GM21360 (cell line): ENCODE results near the gene PDLIM1.
A peak's percentile ranks its signal among the peaks of the same experiment; 100 is the strongest.

Experiments
- ATAC-seq: cut with Tn5 transposase; IDR thresholded peaks from one replicate; pipeline ENCODE4 v1.9.1; 2021; ENCODE audit warnings: mild to moderate bottlenecking, moderate library complexity; ENCODE audit not compliant: unreplicated experiment

The PDLIM1 gene

GRCh38 chr10:95319239-95319638 lies 28.4 kb upstream of the PDLIM1 start:
- ATAC-seq, result no peak

DNA sequence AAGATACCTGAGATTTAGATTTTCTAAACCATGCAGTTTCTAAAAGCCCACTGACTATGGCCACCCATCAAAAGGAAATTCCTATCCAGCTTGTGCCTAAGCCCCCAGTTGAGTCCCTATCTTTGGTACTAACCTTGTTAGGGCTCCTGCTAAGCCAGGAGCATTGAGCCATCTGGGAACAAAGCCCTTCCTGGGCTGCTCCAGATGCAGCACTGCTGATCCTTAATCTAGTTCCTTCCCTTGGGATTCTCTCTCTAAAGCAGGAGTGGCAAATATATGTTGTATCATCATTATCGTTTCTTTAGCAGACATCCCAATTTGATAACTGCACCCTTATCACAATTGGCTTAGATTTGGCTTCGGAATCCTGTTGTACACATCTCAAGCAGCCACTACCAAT lies 24.7 kb upstream of the PDLIM1 start:
- no peak for ATAC-seq

GRCh38 chr10:95314192-95314918 lies 23.6 kb upstream of the PDLIM1 start:
- no peak for ATAC-seq

DNA sequence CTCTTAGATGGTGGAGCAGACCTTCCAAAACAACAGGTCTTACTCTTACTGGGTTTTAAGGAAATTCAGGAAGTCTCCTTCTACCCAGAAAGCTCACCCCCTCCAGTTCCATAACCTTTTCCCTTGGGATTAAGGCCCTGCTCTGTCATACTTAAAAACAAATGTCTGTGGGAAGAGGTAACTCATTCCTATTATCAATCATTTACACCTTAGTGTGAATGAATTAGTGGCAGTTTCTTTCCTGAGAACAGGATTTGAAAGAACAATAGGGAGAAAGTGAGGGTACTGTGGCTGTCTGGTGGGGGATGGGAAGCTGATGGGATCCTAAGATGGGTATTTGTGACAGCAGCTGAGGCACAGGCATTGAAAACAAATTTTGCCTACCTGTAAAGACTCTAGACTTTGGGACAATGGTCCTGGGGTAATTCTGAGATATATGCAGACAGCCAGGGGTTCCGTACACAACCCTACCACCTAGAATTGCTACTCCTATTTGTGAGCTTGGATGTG lies 22.2 kb upstream of the PDLIM1 start:
- no peak for ATAC-seq

DNA sequence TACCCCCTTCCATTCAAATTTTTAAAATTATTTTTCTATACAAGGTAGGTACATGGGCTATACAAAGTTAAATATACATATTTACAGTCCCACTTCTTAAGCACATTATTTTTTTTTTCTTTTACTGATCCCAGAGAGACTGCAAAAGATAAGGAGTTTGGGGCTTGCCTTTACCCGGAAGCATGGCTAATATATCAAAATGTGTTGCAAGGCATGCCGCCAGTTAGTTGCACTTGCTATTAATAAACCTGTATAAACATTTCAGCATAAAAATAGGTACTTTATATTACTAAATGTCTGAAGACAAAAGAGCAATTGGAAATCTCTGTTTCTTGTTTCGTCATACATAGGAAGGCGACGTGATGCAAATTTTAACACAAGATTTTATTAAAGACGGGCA lies 21.5 kb upstream of the PDLIM1 start:
- no peak for ATAC-seq

DNA sequence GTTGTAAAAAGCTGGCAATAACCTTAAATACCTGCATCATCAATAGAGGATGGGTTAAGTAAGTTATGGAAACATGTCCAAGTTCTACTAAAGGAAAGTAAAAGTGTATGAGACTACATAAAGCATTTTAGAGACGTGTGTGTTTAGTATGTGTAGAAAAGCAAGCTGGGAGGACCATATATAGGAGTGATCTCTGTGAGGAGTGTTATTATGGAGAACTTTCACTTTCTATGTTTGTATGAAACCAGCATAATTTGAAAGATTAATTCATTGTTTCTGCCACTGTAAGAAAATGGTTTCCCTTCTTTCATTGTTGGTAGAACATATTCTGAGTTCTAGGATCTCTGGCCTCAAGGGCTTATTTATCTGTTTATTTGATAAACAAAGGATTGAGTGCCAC lies 19.2 kb upstream of the PDLIM1 start:
- ATAC-seq, result peak; percentile 62

GRCh38 chr10:95308389-95309302 lies 17.8 kb upstream of the PDLIM1 start:
- no peak for ATAC-seq

- no peak for ATAC-seq
Observed at GRCh38 chr10:95306851-95307250, 16.0 kb upstream of the PDLIM1 start.

DNA sequence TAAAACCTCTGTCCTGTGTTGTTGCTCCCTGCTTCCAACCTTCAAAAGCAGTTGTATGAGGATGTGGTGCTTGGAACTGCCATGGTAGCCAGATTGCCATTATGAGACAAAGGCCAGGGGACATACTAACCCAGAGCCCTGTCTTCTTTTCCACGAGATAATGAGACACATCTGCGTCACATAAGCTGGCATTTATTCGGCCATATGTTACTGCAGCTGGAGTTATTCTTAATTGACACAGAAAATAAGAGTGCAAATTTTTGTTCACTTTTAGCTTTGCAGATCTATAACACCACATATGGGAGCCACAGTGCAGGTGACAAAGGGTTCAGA lies 15.5 kb upstream of the PDLIM1 start:
- ATAC-seq, result no peak

DNA sequence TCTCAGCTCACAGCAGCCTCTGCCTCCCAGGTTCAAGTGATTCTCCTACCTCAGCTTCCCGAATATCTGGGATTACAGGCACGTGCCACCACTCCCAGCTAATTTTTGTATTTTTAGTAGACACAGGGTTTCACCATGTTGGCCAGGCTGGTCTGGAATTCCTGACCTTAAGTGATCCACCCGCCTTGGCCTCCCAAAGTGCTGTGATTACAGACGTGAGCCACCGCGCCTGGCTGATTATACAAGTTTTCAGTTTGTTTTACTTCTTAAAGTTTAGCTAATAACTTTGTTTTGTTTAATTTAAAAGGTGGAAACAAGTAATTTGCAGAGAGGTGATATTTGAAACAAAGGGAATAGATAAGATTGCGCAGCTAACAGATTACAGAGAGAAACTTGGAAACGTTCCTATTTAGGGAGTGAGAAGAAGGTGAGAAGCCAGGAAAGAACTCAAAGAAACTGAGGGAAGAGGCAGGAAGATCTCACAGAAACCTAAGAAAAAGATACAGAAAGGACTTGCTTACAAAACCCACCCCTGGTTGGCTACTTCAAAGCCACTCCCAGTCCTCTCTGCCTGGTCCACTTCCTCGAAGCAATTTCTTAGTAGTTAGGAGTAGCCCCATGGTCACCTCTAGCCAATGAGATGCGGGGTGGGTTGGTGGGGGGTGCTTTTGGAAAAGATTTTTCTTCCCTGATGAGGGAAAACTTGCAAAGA lies 15.0 kb upstream of the PDLIM1 start:
- no peak for ATAC-seq

DNA sequence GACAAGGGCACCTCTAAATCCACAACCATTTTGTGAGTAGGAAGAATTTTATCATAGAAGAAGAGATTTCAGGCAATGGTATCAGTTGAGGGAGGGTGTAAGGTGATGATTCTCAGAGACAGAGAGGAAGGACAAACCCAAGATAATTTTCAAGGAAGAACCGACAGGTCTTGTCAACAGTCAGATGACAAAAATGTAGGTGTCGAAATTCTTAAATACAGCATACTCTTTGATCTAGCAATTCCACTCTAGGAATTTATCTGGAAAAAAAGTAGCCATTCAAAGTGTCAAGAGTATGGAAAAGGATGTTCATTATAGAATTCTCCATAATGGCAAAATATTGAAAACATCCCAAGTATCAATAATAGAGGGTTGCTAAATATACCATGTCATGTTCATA lies 14.2 kb upstream of the PDLIM1 start:
- ATAC-seq, result no peak

DNA sequence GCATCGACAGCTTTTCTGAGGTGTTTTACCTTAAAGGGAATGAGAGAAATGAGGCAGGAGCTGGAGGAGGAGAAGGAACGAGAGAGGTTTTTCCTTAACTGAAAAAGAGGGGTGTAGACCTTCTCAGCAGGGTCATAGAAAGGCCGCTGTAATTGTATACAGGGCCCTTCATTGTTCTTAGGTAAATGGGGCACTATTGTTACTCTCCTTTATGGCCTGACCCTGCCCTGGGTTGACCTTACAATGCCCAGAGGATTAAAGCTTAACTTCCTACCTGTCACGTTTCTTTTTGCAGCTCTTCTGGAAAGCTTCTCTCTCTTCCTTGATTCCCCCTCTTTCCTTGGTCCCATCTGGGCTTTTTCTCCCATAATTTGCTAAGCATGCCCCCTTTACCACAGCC lies 13.7 kb upstream of the PDLIM1 start:
- no peak for ATAC-seq

DNA sequence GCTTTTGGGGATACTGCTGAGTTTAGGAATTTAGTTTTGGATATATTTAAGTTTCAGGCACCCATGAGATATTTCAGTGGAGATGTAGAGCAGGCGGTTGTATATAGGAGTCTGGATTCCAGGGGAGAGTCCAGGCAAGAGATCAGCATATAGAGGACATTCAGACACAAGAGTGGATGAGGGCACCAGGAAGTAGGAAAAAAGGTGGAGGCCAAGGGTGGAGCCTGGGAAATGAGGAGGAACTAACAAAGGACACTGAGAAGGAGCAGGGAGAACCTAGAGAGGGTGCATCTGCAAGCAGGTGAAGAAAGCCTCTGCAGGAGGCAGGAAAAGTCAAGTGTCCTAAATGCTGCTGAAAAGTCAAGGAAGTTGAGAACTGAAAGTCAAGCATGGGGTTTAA lies 13.1 kb upstream of the PDLIM1 start:
- ATAC-seq, result no peak

DNA sequence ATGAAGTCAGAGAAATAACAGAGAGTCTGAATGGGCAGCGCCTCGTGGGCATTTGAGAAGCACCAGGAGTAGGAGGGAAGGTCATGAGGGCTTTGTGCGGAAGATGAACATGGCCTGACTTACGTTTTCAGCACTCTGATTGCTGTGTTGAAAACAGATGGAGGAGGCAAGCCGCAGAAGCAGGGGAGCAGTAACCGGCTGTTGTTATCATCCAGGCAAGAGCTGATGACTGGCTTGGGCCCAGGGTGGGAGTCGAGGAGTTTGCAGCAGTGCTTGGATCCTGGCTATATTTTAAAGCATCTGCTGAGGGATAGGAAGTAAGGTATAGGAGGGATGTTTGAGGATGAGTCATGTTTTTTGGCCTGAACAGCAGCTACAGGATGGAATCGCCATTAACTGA lies 12.7 kb upstream of the PDLIM1 start:
- no peak for ATAC-seq

DNA sequence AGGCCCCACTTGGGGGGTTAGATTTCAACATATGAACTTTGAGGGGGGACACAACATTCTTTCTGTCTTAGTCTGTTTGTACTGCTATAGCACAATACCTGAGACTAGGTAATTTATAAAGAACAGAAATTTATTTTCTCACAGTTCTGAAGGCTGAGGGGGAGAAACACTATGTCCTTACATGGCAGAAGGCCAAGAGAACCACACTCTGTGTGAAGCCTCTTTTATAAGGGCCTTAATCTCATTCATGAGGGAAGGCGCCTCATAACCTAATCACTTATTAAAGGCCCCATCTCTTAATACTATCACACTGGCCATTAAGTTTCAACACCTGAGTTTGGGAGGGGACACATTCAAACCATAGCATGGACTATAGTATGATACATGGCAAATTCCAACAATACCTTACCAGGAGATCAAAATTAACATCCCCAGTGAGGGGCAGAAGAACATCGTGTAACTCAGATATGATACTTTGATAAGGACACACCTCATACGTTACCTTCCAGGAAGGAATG lies 9.3 kb upstream of the PDLIM1 start:
- ATAC-seq, result no peak

- ATAC-seq, result peak; percentile 29
Observed at GRCh38 chr10:95297402-95297801, 6.6 kb upstream of the PDLIM1 start.

DNA sequence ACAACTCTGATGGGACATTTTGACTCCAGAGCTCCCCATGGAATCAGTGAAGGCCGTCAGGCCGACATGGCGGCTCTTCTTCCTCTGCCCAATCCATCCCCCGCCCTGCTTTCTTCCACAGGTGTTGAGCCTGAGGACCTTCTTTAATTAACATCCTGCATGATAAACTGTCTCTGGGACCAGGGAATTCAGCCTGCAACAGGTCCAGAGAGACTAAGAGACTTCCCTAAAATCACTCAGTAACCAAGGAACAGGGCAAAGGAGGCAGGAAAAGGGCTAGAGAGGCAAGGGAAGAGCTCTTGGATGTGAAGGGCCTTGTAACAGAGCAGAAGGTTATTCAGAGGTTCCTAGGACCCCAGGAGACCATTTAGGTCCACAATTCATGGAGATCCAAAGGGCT lies 6.0 kb upstream of the PDLIM1 start:
- ATAC-seq, result no peak

DNA sequence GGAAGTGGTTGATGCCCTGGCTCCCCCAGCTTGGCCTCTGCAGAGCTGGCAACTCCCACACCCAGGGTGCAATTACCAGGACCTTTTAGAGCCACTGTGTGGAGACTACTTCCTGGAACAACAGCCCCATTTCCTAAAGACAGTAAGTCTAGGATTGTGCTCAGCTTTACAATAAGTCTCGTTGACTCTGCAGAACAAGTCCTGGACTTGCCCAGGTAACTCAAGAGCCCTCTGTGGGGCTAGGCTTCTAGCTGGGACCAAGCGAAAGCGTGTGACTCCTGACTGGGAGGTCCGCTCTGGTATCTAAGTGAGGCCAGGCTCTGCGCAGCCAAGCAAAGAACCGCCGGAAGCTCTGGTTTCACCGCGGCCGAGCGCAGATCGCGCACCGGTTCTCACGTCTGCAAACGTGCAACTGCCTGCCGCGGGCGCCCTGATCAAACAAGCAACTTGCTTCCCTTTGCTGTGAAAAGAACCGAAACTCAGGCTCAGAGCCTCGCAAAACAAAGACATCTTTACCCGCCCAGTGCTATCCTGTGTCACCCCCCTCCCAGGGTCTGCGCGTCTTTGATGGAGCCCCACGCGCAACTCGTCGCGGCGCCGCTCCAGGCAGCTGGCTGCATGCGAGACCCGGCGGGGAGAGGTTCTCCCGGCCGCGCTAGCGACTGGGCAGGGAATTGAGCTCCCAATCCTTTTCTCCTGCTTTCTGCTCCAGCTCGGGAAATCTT lies 4.4 kb upstream of the PDLIM1 start:
- ATAC-seq, result peak; percentile 75

DNA sequence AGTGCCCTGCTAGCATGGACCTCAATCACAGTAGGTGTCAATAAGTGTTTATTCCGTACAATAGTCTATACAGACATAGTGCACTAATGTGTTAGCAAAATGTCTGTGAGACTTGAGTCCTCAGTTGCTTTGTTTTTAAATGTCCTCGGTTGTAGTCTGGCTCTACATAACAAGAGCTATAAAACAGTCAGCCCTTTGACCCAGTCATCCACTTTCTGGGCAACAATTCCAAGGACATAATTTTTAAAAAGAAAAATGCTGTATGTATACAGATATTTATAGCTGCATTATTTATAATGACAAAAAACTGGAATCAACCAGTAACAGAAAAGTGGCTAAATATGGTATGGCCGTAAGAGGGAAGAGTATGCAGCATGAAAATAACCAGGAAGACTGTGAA lies 2.8 kb upstream of the PDLIM1 start:
- ATAC-seq, result no peak

DNA sequence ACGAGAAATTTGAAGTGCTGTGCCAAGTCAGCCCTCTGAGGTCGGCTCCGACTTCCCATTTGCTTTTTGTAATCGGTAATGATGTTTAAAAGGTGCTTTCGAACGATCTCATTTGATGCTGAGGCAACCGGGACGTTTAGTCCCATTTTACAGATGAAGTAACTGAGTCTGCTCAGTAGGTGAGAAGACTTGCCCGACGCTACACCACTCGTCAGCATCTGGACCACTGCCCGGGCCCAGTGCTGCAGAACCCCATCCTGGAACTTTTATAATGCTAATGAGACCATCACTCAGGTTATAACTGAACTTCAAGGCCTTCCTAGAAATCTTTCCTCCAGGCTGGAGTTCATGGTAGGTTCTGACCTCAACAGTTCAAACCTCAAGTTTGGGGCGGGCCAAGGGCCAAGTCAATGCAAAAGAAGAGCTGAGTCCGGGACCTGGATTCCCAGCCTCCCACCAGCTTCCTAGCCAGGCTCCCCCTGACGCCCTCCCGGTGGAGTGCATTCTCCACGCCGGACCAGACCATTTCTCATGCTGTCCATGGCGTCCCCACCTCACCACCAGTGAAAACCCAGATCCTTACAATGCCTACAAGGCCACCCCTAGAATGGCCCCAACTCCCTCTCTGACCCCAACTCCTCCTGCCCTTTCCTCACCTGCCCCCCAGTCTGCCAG lies 699 bp upstream of the PDLIM1 start:
- no peak for ATAC-seq
